Measurements from ENCODE around the gene MFAP2.

MFAP2 gene

DNA sequence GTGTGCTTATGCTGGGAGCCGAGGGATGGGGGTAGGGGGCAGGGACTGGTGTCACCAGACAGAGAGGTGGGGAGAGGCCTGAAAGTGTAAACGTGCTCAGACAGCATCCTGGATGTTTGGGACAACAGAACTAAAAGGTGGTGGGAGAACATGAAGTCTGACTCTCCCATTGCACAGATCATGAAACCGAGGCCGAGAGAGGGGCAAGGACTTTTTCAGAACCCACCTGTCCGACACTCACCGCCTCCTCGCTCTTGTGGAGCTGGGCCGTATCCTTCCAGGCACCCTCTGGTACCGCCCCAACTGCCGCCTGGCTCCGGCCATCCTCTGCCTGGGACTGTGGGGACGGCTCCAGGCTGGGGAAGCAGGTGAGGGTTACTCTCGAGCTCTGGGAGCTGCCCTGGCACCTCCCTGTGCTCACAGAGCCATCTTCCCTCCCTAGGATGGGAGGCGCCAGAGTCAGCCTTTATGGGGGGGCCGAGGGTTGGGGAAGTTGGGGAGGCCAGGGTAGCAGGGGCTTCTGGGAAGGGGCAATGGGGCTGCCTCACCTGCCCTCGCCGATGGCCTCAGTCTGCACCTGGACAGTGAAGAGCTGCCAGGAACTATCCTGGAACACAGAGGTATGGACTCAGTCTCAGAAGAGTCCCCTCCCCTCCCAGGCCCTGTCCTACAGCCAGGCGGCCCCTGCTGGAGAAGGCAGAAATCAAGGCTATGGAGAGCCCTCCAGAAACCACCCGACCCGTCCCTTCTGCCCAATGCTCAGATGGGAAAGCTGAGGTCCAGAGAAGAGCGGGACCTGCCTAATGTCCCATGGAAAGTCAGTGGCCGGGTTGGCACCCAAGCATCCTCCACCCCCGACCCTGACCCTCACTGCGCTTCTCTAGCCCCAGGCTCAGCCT is 24.3 kb upstream of the MFAP2 start:
- no peak for DNase-seq (ENCODE audit: low read depth)
- H3K4me3 ChIP-seq (ENCODE audit: low read depth, low read length), result no peak overlapping the region
- TF ChIP-seq POLR2A (IDR thresholded peaks at IDR 0.05; ENCODE audit: extremely low read depth, insufficient read length) (no peak), MYC (IDR thresholded peaks at IDR 0.05; ENCODE audit: low read depth, low read length) (no peak)
- TF ChIP-seq, protein P1, sequence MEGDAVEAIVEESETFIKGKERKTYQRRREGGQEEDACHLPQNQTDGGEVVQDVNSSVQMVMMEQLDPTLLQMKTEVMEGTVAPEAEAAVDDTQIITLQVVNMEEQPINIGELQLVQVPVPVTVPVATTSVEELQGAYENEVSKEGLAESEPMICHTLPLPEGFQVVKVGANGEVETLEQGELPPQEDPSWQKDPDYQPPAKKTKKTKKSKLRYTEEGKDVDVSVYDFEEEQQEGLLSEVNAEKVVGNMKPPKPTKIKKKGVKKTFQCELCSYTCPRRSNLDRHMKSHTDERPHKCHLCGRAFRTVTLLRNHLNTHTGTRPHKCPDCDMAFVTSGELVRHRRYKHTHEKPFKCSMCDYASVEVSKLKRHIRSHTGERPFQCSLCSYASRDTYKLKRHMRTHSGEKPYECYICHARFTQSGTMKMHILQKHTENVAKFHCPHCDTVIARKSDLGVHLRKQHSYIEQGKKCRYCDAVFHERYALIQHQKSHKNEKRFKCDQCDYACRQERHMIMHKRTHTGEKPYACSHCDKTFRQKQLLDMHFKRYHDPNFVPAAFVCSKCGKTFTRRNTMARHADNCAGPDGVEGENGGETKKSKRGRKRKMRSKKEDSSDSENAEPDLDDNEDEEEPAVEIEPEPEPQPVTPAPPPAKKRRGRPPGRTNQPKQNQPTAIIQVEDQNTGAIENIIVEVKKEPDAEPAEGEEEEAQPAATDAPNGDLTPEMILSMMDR (IDR thresholded peaks at IDR 0.05; ENCODE audit: low read depth, low read length), result no peak
- TF ChIP-seq, protein P2, sequence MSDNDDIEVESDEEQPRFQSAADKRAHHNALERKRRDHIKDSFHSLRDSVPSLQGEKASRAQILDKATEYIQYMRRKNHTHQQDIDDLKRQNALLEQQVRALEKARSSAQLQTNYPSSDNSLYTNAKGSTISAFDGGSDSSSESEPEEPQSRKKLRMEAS (IDR thresholded peaks at IDR 0.05; ENCODE audit: low read depth, low read length), result no peak

DNA sequence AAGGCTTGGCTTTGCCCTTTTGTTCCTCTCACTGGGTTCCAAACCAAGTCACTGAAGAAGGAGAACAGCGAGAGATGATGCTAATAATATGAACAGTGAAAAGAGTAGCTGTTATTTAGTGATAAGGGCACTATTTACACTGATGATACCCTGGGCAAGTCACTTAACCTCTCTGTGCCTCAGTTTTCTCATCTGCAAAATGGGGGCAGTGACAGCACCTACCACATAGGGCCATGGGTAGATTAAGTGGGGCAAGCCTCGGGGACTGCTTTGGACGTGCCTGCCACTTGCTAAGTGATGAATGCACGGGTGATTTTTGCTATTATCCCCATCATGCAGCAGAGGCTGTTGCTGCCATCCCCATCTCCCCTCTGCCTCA is 22.1 kb upstream of the MFAP2 start:
- no peak overlapping the region for H3K4me3 ChIP-seq (ENCODE audit: low read depth, low read length)
- DNase-seq (ENCODE audit: low read depth), result no peak
- TF ChIP-seq, protein P2 (IDR thresholded peaks at IDR 0.05; ENCODE audit: low read depth, low read length), result no peak
- TF ChIP-seq MYC (IDR thresholded peaks at IDR 0.05; ENCODE audit: low read depth, low read length) (no peak), POLR2A (IDR thresholded peaks at IDR 0.05; ENCODE audit: extremely low read depth, insufficient read length) (no peak)
- TF ChIP-seq, protein P1 (IDR thresholded peaks at IDR 0.05; ENCODE audit: low read depth, low read length), result no peak

DNA sequence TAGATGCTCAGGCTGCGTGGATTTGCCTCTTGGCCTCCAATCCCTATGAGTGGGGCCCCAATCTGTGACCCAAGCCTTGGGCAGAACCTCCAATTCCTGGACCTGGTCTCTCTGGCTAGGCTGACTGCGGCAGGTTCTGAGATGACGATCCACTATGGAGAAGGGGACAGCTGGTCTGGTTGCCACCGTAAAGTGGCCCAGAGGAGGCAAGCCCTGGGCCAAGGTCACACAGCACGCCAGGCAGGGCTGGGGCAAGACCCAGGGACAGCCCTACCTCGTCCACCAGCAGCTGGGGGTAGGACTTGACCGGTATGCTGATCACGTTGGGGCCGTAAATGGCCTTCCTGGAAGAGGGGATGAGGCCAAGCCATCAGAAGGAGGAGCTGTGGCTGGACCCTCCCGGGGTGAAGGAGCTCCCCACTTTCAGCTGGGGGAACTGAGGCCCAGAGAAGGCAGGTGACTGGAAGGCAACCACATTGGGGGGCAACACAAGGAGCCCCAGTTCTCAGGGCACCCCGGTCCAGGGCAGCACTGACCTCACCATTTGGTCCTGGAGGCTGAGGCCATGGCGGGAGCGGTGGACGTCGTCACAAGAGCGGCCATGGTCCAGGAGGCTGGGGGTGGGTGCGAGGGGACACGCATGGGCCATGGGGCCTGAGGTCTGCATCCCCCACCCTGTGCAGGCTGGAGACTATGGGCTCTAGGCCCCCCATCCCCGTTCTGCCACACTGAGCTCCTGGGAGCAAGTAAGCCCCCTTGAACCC is 21.5 kb upstream of the MFAP2 start:
- H3K4me3 ChIP-seq (ENCODE audit: low read depth, low read length), result no peak overlapping the region
- TF ChIP-seq, protein P2 (IDR thresholded peaks at IDR 0.05; ENCODE audit: low read depth, low read length), result no peak
- no peak for TF ChIP-seq POLR2A (IDR thresholded peaks at IDR 0.05; ENCODE audit: extremely low read depth, insufficient read length)
- TF ChIP-seq, protein P1 (IDR thresholded peaks at IDR 0.05; ENCODE audit: low read depth, low read length), result no peak
- TF ChIP-seq MYC (IDR thresholded peaks at IDR 0.05; ENCODE audit: low read depth, low read length), result no peak
- no peak for DNase-seq (ENCODE audit: low read depth)

DNA sequence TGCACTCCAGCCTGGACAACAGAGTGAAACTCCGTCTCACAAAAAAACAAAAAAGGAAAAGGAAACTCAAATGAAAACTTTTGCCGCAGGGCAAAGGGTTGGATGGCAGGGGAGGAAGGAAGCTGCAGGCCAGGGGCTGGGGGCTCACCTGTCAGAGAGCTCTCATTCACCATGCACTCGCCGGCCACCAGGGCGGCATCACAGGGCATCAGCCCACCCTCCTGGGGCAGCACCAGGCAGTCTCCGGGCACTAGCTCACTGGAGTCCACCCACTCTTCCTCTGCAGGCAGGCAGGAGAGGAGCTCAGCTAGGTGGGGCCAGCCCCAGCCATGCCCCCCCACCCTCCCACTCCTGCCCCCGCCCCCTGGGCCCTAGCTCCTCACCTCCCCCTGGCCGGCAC is 19.4 kb upstream of the MFAP2 start:
- DNase-seq (ENCODE audit: low read depth), result no peak
- H3K4me3 ChIP-seq (ENCODE audit: low read depth, low read length), result no peak overlapping the region
- no peak for TF ChIP-seq POLR2A (IDR thresholded peaks at IDR 0.05; ENCODE audit: extremely low read depth, insufficient read length)
- TF ChIP-seq, protein P1 (IDR thresholded peaks at IDR 0.05; ENCODE audit: low read depth, low read length), result peak; percentile 4

DNA sequence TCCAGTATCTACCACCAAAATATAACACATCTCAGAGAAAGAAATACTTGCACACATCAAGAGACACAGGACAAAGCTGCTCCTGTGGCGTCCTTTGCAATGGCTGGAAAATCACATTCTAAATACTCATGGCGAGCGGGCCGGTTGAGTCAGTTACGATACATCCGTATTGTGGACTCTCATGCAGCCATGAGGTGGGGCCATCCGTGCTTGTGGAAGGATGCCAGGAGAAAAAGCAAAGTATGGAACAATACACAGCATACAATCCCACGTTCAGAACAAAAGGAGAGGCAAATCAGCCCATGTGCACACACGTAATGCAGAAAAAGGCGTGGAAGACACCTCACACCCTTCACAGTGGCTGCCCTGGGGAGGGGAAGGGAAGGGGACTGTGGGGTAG is 18.2 kb upstream of the MFAP2 start:
- no peak for DNase-seq (ENCODE audit: low read depth)
- TF ChIP-seq, protein P2 (IDR thresholded peaks at IDR 0.05; ENCODE audit: low read depth, low read length), result no peak
- TF ChIP-seq MYC (IDR thresholded peaks at IDR 0.05; ENCODE audit: low read depth, low read length) (no peak), POLR2A (IDR thresholded peaks at IDR 0.05; ENCODE audit: extremely low read depth, insufficient read length) (no peak)
- TF ChIP-seq, protein P1 (IDR thresholded peaks at IDR 0.05; ENCODE audit: low read depth, low read length), result no peak
- no peak overlapping the region for H3K4me3 ChIP-seq (ENCODE audit: low read depth, low read length)

Measured in NB4 (cell line).